H4 (cell line): ENCODE measurements around the gene GPR137B. TPM values are rescaled to one million over a fixed set of nuclear protein-coding genes. Genes with fewer than 3 reads are reported as not detected.

Experiments used
- total RNA-seq: library from RNA; depleted of rRNA; stranded (reverse); fragments of >200 nt; shearing (Covaris generic); gene quantifications from 2 replicates; pipeline ENCODE4 v1.2.3, GENCODE V29; 2014; rRNA removed

Gene GPR137B
- total RNA-seq, 1 experiment from 2014 or later = 11.4 TPM

Other genes starting within 250 kb of the GPR137B start
- gene NID1, start 77.4 kb upstream of the GPR137B start, total RNA-seq = 14.0 and 19.2 TPM in 2 replicates
- 3.2 and 4.2 TPM in 2 replicates for gene ERO1B, start 139.4 kb downstream of the GPR137B start, total RNA-seq